ENCODE results near the gene SLC7A9. TPM values are rescaled to one million over a fixed set of nuclear protein-coding genes. Genes with fewer than 3 reads are reported as not detected.

SLC7A9 gene
- total RNA-seq, 1 donor from 2014 or later: 0.46 TPM

DNA sequence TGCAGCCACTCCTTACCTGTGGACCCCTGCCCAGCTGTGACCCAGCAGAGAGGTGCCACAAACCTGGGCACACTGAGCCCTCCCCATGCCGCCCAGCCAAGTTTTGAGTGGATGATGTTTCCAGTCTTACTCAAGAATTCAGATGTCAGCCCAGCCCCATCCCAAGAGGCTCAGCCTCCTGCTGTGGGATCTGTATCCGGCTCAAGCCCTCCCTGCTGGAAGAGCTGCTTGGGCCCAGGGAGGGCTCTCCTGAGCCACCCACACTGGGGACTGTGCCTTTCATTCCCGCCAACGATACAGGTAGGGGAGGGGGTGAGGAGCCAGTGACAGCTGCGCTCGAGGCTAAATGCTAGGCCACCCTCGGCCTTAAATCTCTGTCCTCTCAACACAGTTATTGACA, 5.9 kb upstream of the SLC7A9 start:
- no peak overlapping the region for H3K4me3 Mint-ChIP-seq (ENCODE audit: unreplicated experiment)
- no peaks in the 10 kb centered on the region for H3K4me1 Mint-ChIP-seq (ENCODE audit: unreplicated experiment)
- H3K27me3 Mint-ChIP-seq (ENCODE audit: unreplicated experiment): peaks cover 1% of the 10 kb centered on the region
- no peak overlapping the region for H3K27ac Mint-ChIP-seq (ENCODE audit: unreplicated experiment)
- TF ChIP-seq, protein P1, sequence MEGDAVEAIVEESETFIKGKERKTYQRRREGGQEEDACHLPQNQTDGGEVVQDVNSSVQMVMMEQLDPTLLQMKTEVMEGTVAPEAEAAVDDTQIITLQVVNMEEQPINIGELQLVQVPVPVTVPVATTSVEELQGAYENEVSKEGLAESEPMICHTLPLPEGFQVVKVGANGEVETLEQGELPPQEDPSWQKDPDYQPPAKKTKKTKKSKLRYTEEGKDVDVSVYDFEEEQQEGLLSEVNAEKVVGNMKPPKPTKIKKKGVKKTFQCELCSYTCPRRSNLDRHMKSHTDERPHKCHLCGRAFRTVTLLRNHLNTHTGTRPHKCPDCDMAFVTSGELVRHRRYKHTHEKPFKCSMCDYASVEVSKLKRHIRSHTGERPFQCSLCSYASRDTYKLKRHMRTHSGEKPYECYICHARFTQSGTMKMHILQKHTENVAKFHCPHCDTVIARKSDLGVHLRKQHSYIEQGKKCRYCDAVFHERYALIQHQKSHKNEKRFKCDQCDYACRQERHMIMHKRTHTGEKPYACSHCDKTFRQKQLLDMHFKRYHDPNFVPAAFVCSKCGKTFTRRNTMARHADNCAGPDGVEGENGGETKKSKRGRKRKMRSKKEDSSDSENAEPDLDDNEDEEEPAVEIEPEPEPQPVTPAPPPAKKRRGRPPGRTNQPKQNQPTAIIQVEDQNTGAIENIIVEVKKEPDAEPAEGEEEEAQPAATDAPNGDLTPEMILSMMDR (IDR thresholded peaks at IDR 0.05; ENCODE audit: unreplicated experiment): no peak
- peaks cover 3% of the 10 kb centered on the region for H3K36me3 Mint-ChIP-seq (ENCODE audit: low read depth, unreplicated experiment)
- H3K9me3 Mint-ChIP-seq (ENCODE audit: unreplicated experiment): no peaks in the 10 kb centered on the region
- DNase-seq (ENCODE audit: low spot score): no peak

DNA sequence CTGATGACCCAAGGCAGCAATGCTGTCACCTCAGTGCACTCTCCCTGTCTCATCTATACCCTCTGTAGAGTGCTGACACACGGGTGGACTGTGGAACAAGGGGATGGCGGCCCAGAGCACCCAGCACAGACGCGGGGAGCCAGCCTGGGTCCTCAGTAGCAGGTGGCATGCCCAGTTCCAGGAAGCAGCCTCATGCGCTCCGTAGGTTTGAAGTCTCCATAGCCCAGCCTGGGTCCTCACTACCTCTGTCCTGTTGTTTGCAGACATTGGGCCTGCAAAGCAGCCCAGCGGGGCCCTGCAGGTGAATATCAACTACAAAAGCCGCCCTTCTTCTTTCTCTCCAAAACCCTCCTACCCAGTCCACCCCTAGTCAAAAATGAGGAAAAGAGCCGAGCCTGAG, 5.0 kb upstream of the SLC7A9 start:
- Mint-ChIP-seq H3K4me3 (ENCODE audit: unreplicated experiment) (no peak overlapping the region), H3K9me3 (ENCODE audit: unreplicated experiment) (no peaks in the 10 kb centered on the region), H3K27me3 (ENCODE audit: unreplicated experiment) (peaks cover 1% of the 10 kb centered on the region), H3K36me3 (ENCODE audit: low read depth, unreplicated experiment) (peaks cover 3% of the 10 kb centered on the region), H3K27ac (ENCODE audit: unreplicated experiment) (no peak overlapping the region), H3K4me1 (ENCODE audit: unreplicated experiment) (no peaks in the 10 kb centered on the region)
- DNase-seq (ENCODE audit: low spot score): no peak
- TF ChIP-seq, protein P1 (IDR thresholded peaks at IDR 0.05; ENCODE audit: unreplicated experiment): no peak

DNA sequence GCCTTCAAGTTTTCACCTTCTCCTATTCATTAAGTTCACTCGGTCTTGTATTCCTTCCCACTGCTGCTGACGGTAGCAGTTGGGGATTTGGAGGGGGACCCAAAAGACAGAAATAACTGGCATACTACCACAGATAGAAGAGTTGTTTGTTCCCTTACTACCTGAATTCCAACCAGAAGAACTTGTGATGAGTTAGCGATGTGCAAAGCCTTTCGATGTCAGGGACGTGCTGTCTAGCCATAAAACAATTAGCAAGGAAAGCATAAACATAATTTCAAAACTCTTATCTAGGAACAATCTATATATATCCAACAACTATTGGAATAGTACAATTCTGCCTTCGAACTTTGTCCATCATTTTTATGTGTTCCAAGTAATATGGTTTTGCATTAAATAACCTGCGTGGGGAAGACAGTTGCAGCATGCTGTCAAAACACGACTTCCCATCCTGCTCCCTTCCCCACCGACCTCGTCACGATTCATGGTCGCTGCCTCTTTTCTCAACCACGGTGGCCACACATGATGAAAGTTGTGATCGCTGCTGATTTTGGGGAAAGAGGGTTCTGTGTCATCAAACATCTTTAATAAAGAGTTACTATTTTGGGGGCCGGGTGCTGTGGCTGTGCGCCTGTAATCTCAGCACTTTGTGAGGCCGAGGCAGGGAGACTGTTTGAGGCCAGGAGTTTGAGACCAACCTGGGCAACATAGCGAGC, 3.8 kb upstream of the SLC7A9 start:
- H3K4me3 Mint-ChIP-seq (ENCODE audit: unreplicated experiment): no peak overlapping the region
- H3K27ac Mint-ChIP-seq (ENCODE audit: unreplicated experiment): no peak overlapping the region
- DNase-seq (ENCODE audit: low spot score): no peak
- peaks cover 3% of the 10 kb centered on the region for H3K36me3 Mint-ChIP-seq (ENCODE audit: low read depth, unreplicated experiment)
- peaks cover 1% of the 10 kb centered on the region for H3K27me3 Mint-ChIP-seq (ENCODE audit: unreplicated experiment)
- H3K9me3 Mint-ChIP-seq (ENCODE audit: unreplicated experiment): no peaks in the 10 kb centered on the region
- H3K4me1 Mint-ChIP-seq (ENCODE audit: unreplicated experiment): no peaks in the 10 kb centered on the region
- TF ChIP-seq, protein P1 (IDR thresholded peaks at IDR 0.05; ENCODE audit: unreplicated experiment): no peak

DNA sequence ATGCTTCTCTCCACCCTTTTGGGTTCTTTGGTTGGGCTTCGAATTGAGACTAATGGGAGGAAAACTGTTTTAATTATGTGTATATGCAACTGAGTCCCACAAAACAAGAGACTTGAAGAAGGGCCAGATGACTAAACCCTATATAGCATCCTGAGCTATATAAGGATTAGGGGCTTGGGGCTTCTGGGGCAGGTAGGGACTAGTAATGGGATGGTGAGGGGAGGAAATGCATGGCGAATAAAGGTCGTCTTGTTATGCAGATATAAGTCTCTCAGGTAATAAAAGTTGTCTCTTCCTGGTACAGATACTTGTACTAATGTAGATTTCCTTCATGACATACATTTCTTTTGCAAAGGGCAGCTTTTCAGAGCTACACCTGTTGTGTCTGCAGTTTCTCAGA, 2.8 kb upstream of the SLC7A9 start:
- H3K4me3 Mint-ChIP-seq (ENCODE audit: unreplicated experiment): no peak overlapping the region
- TF ChIP-seq, protein P1 (IDR thresholded peaks at IDR 0.05; ENCODE audit: unreplicated experiment): no peak
- no peak overlapping the region for H3K27ac Mint-ChIP-seq (ENCODE audit: unreplicated experiment)
- H3K36me3 Mint-ChIP-seq (ENCODE audit: low read depth, unreplicated experiment): no peaks in the 10 kb centered on the region
- H3K27me3 Mint-ChIP-seq (ENCODE audit: unreplicated experiment): no peaks in the 10 kb centered on the region
- H3K9me3 Mint-ChIP-seq (ENCODE audit: unreplicated experiment): no peaks in the 10 kb centered on the region
- DNase-seq (ENCODE audit: low spot score): no peak
- no peaks in the 10 kb centered on the region for H3K4me1 Mint-ChIP-seq (ENCODE audit: unreplicated experiment)

DNA sequence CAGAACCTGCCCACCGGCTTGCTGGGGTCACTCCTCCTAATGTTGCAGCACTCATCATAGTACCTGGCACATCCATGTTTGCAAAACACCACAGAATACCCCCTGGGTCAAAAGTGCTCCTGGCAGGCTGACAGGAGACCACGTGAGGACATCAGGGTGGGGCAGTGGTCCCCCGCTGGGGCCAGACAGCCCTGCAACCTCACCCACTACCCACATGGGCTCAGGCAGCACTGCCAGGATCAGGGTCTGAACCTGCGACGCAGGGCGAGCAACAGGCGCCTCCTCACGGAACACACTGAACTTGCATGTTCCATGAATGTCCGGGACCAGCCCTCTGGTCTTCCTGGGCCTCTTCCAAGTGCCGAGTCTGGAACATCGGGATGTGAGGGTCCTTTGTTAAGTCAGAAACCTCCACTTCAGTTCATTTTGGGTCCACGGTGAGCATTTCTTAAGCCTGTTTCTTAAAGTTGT, 1.4 kb upstream of the SLC7A9 start:
- Mint-ChIP-seq H3K27me3 (ENCODE audit: unreplicated experiment) (no peaks in the 10 kb centered on the region), H3K9me3 (ENCODE audit: unreplicated experiment) (no peaks in the 10 kb centered on the region), H3K27ac (ENCODE audit: unreplicated experiment) (no peak overlapping the region), H3K36me3 (ENCODE audit: low read depth, unreplicated experiment) (no peaks in the 10 kb centered on the region), H3K4me1 (ENCODE audit: unreplicated experiment) (no peaks in the 10 kb centered on the region), H3K4me3 (ENCODE audit: unreplicated experiment) (no peak overlapping the region)
- TF ChIP-seq, protein P1 (IDR thresholded peaks at IDR 0.05; ENCODE audit: unreplicated experiment): no peak
- DNase-seq (ENCODE audit: low spot score): no peak

All from endothelial cell (in vitro differentiated cells).